ENCODE data around the gene PXMP4.

DNA sequence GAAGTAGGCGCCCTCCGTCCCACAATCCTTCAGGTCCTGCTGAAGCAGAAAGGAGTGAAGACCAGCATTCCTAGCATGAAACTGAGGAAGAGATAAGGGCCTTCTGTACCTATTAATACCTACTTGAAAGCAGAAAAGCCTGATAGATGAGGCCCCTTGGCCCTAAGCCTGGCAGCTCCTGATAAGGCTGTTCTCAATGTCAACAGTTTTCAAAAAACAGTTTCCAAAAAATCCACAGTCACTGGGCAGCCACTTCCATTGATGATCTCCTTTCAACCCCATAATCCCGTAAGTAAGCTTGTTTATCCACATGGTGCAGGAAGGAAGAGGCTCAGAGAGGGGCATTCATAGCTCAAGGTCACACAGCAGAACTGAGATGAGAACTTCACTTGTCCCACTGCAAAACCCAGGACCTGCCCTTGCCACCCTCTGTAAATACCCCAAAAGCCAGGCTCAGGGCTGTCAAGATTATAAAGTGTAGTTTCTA lies 31.1 kb downstream of the PXMP4 start:
- TF ChIP-seq EZH2 (IDR thresholded peaks at IDR 0.05), result no peak
- no peak for TF ChIP-seq POLR2AphosphoS5 (IDR thresholded peaks at IDR 0.05; ENCODE audit: borderline replicate concordance, low read depth, low read length)
- no peak for TF ChIP-seq FOXP2 (optimal IDR thresholded peaks at IDR 0.05; ENCODE audit: control extremely low read depth, extremely low read length, insufficient read depth)
